HG03196 (cell line): Measurements from ENCODE around the gene WWC2.
A peak's percentile ranks its signal among the peaks of the same experiment; 100 is the strongest.
"Not testable (repeated sequence)": the region's sequence is repeated elsewhere in the genome, so short reads cannot be mapped to it uniquely, and the experiment has no call there.

Experiments used
- ATAC-seq: cut with Tn5 transposase; IDR thresholded peaks from one replicate; pipeline ENCODE4 v1.9.1; 2021; ENCODE audit not compliant: unreplicated experiment

WWC2 gene

DNA sequence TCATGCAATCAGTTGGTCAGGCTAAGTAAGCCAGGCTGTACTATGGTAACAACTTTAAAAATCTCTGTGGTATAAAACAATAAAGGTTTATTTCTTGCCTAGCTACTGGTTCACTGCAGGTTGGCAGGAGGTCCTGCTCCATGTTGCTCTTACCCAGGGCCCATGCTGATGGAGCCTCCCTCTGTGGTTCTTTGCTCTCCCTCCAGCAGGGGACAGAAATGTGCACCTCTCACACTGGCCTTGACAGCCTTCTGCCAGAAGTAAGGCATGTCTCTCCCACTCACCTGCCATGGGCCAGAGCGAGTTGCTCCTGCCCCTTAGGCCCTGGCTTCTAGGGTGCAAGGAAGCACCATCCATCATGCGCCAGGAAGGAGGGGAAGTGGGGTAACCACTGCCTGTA is 189.9 kb downstream of the WWC2 start:
- no peak for ATAC-seq

DNA sequence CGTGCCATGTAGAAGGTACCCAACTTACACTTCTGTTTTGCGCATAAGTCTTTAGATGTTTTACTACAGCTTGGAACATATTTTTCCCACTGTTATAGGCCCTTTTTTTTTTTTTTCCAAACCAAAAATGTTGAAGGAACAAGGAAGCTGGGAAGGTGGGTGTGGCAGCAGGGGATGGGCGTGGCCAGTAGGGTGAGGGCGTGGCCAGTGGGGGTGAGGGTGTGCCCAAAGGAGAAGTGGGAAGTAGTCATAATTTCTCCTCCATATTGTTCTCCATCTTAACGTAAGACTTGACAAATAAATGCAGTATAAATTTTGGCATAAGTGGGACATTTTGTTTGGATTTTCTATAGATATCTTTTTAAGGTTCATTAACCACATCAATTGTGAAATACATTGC is 190.6 kb downstream of the WWC2 start:
- ATAC-seq, result no peak

DNA sequence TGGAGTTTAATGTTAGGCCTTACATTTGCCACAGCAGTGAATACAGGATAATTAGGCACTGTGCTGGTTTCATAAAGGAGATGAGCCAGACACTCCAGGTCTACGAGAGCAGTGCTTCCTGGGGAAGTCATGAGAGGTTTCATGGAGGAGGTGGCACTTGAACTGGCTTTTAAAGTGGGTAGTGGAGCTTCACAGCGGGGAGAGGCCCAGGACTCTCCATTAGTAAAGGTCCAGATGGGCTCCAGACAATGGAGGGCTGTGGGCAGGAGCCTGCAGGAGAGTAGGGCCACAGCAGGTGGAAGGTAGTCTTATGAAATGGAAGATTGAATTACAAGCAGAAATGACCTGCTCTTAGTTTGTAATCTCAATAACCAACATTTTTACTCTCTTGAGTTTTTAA is 192.0 kb downstream of the WWC2 start:
- no peak for ATAC-seq

DNA sequence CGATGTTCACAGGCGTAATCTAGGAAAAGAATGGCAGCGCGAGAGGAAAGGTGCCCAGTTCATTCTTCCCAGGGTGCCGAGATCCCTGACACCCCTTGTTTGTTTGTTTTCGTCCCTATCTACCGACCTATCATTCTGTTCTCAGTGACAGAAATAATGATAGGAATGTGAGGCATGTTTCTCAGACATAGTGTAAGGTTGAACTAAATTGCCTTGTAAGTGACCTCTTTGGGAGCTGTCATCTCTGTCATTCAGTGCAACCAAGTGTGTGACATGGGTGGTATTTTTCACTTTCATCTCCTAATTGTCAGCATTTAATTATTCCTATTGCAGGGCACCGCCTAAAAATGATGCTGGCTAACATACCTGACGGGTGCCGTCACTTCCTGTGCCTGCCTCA is 196.7 kb downstream of the WWC2 start:
- no peak for ATAC-seq

DNA sequence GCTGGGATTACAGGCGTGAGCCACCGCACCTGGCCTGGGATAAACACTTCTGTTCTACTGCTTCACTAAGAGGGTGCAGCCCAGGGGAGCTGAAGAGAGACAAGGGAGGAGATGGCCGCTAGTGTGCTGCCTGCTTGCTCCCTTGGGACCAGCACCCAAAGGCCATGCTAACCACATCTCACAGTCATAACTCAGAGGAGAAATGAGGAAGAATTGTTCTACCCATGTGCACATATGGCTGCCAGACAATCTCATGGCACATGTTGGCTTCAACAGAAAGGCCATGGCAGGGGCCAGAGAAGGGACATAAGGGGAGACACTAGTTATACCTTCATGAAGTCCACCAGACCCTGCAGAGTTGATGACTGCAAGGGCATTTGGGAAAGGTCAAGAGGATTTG is 198.6 kb downstream of the WWC2 start:
- peak; percentile 86 for ATAC-seq

DNA sequence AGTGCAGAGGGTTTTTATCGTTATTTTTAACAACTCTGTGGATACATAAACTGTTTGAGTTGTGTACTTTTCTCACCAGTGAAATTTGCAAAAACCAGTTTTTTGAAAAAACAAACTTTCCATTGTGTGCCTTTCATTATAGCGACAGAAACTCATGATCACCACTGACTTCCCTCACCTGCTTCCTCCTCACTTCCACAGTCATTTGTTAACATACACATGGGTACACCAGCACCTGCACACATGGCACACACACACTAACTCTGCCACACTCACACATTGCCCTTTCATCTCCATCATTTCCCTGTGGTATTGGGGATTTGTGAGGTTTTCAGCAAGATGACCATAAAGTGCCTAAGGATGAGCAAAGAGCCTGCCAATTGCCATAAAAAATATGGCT is 200.4 kb downstream of the WWC2 start:
- ATAC-seq, result no peak

DNA sequence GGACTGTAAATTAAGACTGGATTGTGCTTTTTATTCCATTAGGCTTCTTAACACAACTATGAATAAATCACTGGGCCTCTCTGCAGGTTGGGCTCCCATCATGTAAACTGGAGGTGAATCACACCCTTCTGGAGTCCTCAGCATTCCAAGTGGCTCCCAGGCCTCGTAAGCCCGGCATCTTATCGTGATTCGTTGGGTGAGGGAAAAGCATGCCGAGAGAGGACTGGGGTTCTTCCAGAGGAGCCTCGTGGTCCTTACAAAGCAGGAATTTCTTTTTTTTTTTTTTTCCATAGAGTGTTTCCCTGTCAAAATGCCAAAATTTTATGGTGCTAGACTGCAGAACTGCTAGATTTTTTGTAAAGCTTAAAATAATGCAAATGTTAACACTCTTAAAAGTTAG is 201.0 kb downstream of the WWC2 start:
- ATAC-seq, result no peak

DNA sequence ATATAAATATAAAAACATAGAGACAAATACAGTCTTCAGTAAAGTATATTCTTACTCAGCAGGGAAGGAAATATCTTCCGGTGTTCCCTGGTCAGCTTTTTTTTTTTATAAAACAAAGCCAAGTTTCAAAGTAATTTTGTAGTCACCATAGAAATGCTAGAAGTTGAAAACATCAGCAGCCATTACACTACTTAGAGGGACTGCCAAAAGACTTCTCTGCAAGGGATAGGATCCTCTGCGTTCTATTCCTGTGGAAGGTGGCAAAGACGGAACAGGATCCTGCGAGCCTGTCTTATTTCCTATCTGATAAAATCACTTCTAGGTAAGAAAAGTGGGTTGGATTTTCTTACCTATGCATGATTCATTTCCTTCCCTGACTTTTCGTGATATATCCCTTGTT is 201.6 kb downstream of the WWC2 start:
- no peak for ATAC-seq

DNA sequence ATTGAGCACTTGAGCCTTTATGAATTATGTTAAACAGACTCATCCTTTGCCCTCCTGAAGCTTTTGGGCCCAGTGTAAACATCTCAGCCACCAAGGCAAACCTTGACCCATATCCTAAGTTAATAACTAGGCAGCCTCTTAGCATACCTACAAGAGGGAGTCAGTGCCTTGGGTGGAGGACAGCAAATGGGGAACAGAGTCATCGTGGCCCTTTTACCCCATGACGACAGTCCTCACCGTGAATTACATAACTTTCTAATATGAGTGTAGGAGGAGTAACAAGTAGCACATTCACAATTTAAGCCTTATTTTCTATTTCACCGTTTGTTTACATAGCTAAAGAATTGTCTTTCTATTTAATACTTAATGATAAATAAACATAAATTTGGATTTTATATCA is 204.2 kb downstream of the WWC2 start:
- ATAC-seq, result no peak

DNA sequence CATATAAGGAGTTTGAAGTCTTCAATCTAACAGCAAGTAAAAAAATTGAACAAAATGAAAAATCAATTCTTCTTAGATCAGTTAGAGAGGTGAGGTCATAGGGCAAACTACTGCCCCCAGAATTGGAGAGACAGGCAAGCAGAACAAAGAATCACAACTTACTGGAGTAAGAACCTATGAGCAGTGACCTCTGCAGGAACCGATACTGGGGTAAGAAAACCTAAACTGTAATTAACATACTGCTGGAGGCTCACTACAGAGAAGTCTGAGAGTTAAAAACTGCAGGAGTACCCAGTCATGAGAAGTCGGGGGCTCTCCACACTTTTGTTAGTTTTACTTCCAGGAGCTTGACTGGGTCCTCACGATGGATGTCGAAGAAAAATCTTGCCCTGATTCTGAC is 205.0 kb downstream of the WWC2 start:
- ATAC-seq, result no peak

DNA sequence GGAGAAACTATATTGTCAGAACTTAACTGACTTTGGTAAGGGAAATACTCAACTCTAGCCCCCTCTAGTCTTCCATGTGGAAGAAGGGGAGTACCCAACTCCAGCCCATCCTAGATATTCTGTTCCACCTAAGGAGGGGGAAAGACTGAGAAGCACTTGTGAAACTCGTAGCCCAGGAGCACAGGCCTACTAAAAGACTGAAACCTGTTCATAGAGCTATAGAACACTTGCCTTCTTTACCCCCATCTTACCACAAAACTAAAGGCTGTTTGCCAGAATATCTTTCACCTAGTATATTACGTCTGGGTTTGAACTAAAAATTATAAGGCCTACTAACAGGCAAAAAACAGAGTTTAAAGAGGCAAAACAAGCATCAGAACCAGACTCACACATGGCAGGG is 205.5 kb downstream of the WWC2 start:
- no peak for ATAC-seq

DNA sequence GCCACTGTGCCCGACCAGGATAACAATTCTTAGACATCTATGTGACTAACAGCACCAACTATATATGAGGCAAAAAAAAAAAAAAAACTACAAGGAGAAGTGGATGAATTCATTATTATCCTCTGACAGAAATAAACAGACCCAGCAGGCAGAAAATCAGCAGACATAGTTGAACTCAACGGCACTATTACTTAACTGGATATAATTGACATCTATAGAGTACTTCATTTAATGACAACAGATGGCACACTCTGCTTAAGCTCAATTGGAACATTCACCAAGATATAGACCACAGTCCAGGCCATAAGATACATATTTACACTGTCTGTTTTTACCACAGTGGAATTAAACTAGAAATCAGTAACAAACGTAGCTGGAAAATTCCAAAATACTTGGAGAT is 207.8 kb downstream of the WWC2 start:
- no peak for ATAC-seq

DNA sequence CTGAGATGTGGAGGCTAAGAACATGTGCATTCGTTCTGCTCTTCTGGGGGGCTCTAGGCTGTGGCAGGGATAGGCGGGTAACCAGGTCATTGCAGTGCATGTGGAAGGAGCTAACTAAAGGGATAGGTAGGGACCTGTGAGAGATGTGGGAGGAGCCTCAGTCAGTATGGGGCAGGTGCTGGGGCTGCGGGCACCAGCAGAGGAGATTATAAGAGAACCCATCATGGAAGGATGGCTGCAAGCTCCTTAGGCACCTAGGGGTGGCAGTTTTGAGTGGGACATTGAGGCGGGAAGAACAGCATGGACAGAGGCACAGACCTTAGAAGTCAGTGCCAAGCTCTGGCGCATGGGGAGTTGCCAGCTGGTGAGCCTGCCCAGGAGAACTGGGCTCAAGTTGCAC is 213.8 kb downstream of the WWC2 start:
- no peak for ATAC-seq

DNA sequence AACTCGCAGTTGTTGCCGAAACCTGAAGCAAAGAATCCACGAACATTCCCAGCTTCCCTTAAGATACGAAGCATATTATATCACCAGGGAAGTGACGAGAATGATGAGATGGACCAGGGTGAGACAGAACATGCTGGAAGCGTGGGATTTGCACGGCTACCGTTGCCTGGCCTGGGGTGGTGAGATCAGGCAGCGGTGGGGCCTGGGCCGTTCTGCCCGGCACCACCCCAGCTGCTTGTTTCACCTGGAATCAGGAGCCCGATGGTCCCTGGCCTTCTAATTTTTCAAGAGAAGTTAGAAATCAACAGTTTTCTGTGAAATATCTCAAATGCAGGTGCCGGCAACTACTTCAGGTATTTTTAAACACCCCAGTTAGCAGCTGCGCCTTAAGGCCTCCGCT is 215.3 kb downstream of the WWC2 start:
- ATAC-seq, result no peak

DNA sequence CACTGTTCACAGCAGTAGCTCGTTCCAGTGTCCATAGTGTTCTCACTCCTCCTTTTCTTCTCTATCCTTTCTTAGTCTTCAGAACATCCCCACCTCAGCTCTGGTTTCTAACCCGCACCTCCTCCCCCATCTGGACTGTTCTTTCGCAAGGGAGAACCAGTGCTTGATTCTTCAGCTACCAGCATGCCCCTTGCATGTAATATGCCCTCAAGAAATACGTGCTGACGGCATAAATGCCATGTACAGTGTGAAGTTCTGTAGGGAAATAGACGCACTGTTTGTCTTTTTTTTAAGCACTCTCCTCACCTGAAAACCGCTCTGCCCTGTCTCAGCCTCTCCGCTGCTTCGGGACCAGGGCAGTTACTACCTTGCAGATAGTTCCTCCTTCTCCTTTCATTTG is 215.7 kb downstream of the WWC2 start:
- ATAC-seq, result no peak

DNA sequence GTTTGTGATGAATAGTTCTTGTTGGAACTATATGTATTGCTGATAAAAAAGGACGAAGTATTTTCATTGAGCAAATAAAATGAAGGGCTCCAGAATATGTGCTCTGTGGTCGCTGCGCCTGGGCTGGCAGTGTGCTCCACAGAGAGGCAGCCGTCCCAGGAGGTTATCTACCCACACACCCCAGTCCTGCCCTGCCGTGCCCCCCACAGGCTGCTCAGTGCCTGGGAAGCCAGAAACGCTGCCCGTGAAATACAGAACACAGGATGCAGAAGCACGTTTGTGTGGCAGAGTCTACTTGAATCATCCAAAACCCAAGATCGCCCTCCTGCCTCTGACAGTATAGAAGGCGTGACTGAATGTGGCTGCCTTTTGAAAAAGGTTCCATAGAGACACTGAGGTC is 219.6 kb downstream of the WWC2 start:
- no peak for ATAC-seq

DNA sequence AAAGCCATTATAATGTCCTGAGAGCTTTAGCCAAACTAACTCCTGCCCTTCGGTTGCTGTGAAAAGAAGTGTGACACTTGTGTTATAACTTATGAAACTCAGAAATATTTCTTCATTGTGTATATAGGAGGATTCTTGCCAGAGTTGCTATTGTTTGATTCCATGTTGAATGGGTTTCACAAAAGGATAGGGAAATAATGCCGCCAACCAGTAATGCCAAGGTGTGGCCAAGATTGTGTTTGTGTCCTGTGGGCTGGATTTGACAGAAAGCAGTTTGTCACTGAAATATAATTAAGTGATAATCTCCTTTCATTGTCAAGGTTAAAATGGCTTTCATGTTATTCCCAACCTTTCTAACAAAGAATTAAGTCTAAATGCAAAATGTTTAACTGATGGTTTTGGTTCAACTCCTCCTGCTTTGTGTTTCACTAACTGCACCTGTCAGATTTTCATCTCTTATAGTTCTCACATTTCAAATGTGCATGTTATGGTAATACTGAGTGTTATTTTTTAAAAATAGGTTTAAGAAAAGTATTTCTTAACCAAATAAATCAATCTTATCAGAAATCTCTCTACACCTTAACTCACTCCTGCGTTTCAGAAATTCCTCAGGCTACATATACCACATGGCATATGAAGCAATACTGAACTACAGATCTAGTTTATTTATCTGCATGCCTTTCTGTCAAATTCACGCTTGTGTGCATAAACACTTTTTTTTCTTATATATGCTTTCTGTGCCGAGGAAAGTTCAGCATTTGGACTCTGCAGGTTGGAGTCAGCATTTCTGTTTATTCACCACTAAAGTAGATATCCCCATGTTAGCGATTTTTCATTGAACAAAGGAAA is 221.4 kb downstream of the WWC2 start, which contains the start of gene CLDN22:
Gene CLDN22, minus strand, starts transcription at position 66 of the 849 bp plus-strand sequence. Its CDS starts 58 bp downstream, at position 8.
- ATAC-seq, result no peak

DNA sequence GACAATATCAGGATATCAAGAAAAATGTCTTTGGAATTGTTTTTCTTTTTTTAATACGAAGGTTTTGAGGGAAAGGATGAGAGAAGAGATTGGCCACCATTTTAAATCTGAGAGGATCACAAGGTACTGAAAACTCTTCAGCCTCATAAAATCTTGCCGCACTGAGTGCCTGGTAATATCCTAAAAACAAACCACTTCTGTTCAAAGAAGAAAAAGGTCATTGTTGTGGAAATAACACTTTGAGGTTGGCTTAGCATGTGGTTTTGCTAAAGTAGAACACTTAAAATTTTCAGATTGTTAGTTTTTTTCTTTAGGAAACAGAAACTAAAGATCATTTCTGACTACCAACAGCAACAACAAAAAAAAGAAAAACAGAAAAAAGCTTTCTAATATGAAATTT is 222.0 kb downstream of the WWC2 start:
- peak; percentile 69 for ATAC-seq

DNA sequence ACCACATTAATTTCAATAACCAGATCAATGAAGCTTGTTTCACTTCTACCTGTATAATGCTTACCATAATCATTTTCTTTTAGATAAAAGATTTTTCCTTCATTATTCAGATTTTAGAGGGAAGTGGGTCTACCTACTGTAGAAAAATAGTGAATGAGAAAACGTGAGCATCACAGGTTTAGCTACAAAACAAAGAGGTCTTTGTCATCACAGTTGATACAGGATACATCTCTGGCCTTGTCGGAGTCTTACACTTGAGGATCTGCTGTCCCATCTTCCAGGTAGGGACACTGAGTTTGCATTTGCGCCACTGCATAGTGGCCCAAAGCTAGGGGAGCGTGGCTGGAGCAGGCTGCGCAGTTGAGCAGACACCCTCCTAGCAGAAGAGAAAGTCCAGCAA is 222.5 kb downstream of the WWC2 start:
- ATAC-seq, result no peak

DNA sequence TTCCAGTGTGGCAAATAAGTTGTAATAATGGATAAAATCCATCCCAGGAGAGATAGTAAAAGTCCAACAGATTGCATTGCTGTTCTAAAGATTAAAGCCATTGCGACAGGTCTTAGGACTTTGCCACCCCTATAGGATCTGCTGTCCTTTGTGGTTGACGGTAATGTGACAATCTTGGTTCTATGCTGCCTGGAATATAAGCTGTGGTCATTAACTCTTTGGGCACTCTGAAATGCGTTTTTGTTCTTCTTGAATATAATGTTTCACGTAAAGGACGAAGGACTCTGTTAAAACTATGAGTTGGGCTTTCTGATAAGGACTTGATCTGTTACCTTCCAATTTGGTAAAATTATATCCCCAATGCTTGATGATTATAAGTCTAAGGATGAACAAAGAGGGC is 223.3 kb downstream of the WWC2 start, which contains the start of gene CLDN24:
Gene CLDN24, minus strand, starts transcription at position 101 of the 400 bp plus-strand sequence. Its CDS starts 0 bp downstream, at position 101.
- ATAC-seq, result no peak

DNA sequence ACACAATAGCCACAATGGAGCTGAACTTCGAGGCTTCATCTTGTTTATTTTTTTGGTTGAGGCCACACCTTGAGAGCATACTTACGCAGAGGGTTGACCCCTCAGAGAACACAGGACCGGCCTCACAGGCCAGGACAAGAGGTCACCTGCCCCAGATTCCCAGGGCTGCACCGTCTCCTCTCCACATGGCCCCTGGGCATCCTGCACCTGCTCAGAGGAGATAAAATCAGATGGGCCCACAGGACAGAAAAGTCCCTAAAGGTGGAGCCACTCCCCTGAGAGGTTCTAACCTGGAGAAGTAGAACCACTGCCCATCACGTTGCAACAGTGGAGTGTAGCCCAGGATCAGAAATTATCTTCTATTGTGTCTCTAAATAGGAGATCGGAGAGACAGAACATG is 224.2 kb downstream of the WWC2 start:
- ATAC-seq, result no peak

DNA sequence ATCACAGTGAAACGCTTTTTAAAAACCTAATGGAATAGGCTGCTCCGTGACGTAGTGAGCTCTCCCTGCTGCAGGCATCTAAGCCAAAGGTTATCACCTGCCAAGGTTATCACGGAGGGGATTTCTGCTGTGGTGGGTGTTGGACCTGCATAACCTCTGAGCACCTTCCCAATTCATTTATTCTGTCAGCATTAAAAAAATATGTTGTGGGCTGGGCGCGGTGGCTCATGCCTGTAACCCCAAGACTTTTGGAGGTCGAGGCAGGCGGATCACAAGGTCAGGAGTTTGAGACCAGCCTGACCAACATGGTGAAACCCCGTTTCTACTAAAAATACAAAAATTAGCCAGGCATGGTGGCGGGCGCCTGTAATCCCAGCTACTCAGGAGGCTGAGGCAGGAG is 225.0 kb downstream of the WWC2 start:
- ATAC-seq, result not testable (repeated sequence)

DNA sequence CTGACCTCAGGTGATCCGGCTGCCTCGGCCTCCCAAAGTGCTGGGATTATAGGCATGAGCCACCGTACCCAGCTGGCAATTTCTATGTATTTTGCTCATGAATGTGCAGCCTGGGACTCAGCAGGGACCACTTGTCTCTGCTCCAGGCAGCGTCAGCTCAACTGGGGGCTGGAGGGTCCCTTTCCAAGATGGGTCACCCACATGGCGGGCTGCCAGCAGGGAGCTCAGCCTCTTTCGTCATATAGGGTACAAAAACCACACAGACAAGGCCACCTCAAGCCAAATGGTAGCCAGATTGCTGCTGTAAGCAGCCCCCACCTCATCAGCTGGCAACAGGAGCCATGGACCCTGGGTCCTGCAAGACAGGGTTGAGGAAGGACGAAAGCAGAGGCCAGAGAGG is 225.6 kb downstream of the WWC2 start:
- ATAC-seq, result no peak
